ENCODE measurements around the gene MRPL37. TPM values are rescaled to one million over a fixed set of nuclear protein-coding genes. Genes with fewer than 3 reads are reported as not detected.

The MRPL37 gene
- total and polyA plus RNA-seq, 2 of the 8 experiments (the other 6 are each of a cell fraction or from before 2014, with no cell fraction given): 45.5 to 126 TPM

GRCh38 chr1:54158071-54158470 lies 41.9 kb upstream of the MRPL37 start:
- Histone ChIP-seq H3K4ac (replicated peaks; ENCODE audit: insufficient read length, low read depth, low read length) (no peak overlapping the region), H3K9ac (replicated peaks in 1 of 4; ENCODE audit: extremely low read depth in 1 of 4, low read depth in 3 of 4, low read length in 3 of 4) (no peak overlapping the region), H2BK15ac (ENCODE audit: low read length) (no peak overlapping the region), H2BK5ac (ENCODE audit: low read depth, low read length) (no peak overlapping the region), H4K8ac (ENCODE audit: extremely low read depth, insufficient read depth, low read length) (no peak overlapping the region), H3K27me3 (replicated peaks in 1 of 4; ENCODE audit: control insufficient read depth in 3 of 4, extremely low read depth in 1 of 4, insufficient read depth in 3 of 4, low read length in 3 of 4) (no peaks in the 10 kb centered on the region), H3K79me1 (ENCODE audit: low read depth, low read length) (no peaks in the 10 kb centered on the region; the same call in 1 of the 2 replicates), H2BK120ac (replicated peaks; ENCODE audit: low read depth, low read length) (no peak overlapping the region), H3K4me1 (replicated peaks in 1 of 4; ENCODE audit: control insufficient read depth in 3 of 4, insufficient read depth in 4 of 4, low read length in 3 of 4) (no peaks in the 10 kb centered on the region; a peak in 1 of 7 replicates), H3K4me2 (ENCODE audit: insufficient read depth in 1 of 2, low read depth in 2 of 2, low read length in 2 of 2) (no peak overlapping the region), H3K18ac (ENCODE audit: extremely low read depth, low read length) (no peak overlapping the region), H3K4me3 (ENCODE audit: extremely low read depth in 1 of 4, insufficient read depth in 2 of 4, low read depth in 3 of 4, low read length in 4 of 4) (no peak overlapping the region), H3K23me2 (ENCODE audit: low read depth, low read length) (no peaks in the 10 kb centered on the region; the same call in 1 of the 2 replicates), H3K14ac (ENCODE audit: insufficient read length) (no peak overlapping the region), H3K79me2 (ENCODE audit: control insufficient read depth in 1 of 2, insufficient read depth in 2 of 2, low read length in 2 of 2) (no peaks in the 10 kb centered on the region), H2AFZ (ENCODE audit: low read length) (no peak overlapping the region), H2BK12ac (ENCODE audit: low read depth, low read length) (no peak overlapping the region), H3K56ac (replicated peaks; ENCODE audit: insufficient read length, low read depth, low read length) (no peak overlapping the region), H3K9me3 (ENCODE audit: insufficient read depth in 2 of 2, low read depth in 1 of 2, low read length in 1 of 2) (no peaks in the 10 kb centered on the region), H2BK20ac (ENCODE audit: low read length) (no peak overlapping the region), H4K91ac (replicated peaks; ENCODE audit: insufficient read length, low read length) (no peak overlapping the region), H3K36me3 (ENCODE audit: control insufficient read depth in 2 of 4, insufficient read depth in 4 of 4, low read length in 3 of 4) (no peaks in the 10 kb centered on the region), H4K20me1 (replicated peaks in 1 of 2; ENCODE audit: control insufficient read depth in 1 of 2, insufficient read depth in 2 of 2, low read length in 2 of 2) (no peaks in the 10 kb centered on the region), H4K5ac (ENCODE audit: insufficient read length, low read depth, low read length) (no peak overlapping the region), H3K27ac (ENCODE audit: low read depth, low read length) (no peak overlapping the region), H3K23ac (ENCODE audit: insufficient read length) (no peak overlapping the region), H2AK5ac (ENCODE audit: low read depth, low read length) (no peak overlapping the region)
- DNase-seq (ENCODE audit: low read depth in 1 of 2, low spot score in 2 of 2) (no peak), FAIRE-seq (no peak)
- 95% methylated on average over 3 of the region's 3 CpGs; no CpG with 5 or more reads in 1 of the 2 experiments for WGBS, 2 experiments (ENCODE audit: extremely low coverage in 1 of 2, insufficient coverage in 1 of 2, insufficient read length in 1 of 2, insufficient replicate concordance in 2 of 2, low coverage in 1 of 2, low lambda C conversion rate in 2 of 2, missing lambda C conversion rate in 1 of 2)
- CTCF ChIA-PET (ENCODE audit: partially characterized antibody): interaction anchor here (1.7 kb wide), 1 partner anchor 23 kb away, joined by 6 read pairs; no protein-coding TSS in a partner anchor
- POLR2A ChIA-PET (ENCODE audit: partially characterized antibody): no interaction called here
- TF ChIP-seq CBX5 (IDR thresholded peaks at IDR 0.05; ENCODE audit: low read depth, low read length) (no peak), NANOG (IDR thresholded peaks at IDR 0.05; ENCODE audit: insufficient read depth, low read depth, low read length, poor library complexity, severe bottlenecking) (no peak), BACH1 (IDR thresholded peaks at IDR 0.05; ENCODE audit: low read length) (no peak), PHF8 (conservative IDR thresholded peaks at IDR 0.05; ENCODE audit: low read depth, low read length) (no peak), SIX5 (IDR thresholded peaks at IDR 0.05; ENCODE audit: low read depth, low read length) (no peak), SRF (IDR thresholded peaks at IDR 0.05; ENCODE audit: low read depth, low read length) (no peak), EP300 (IDR thresholded peaks at IDR 0.05; ENCODE audit: borderline replicate concordance in 1 of 2, low read depth in 2 of 2, low read length in 2 of 2) (no peak), JUN (IDR thresholded peaks at IDR 0.05; ENCODE audit: low read depth, low read length) (no peak), FOSL1 (IDR thresholded peaks at IDR 0.05; ENCODE audit: insufficient read depth, low read depth, low read length) (no peak), KDM1A (IDR thresholded peaks at IDR 0.05; ENCODE audit: borderline replicate concordance, low read length) (no peak), USF2 (IDR thresholded peaks at IDR 0.05; ENCODE audit: low read length) (no peak), CTBP2 (IDR thresholded peaks at IDR 0.05; ENCODE audit: borderline replicate concordance, insufficient read depth, insufficient read length, low read length) (no peak), POLR2AphosphoS5 (IDR thresholded peaks at IDR 0.05; ENCODE audit: low read depth, low read length) (no peak)

All from H1 (cell line).